ENCODE data around the gene EEF1A2.
"Not testable (repeated sequence)": the region's sequence is repeated elsewhere in the genome, so short reads cannot be mapped to it uniquely, and the experiment has no call there.

Gene EEF1A2

GRCh38 chr20:63484236-63484635 is 14.6 kb downstream of the EEF1A2 start:
- no peak for DNase-seq

GRCh38 chr20:63483834-63484233 is 15.0 kb downstream of the EEF1A2 start:
- DNase-seq, result no peak

GRCh38 chr20:63482021-63482587 is 16.8 kb downstream of the EEF1A2 start:
- no peak for DNase-seq

- no peak for DNase-seq
These were observed 17.4 kb downstream of the EEF1A2 start for GRCh38 chr20:63481503-63481902.

GRCh38 chr20:63479695-63480419 is 19.0 kb downstream of the EEF1A2 start:
- not testable (repeated sequence) for DNase-seq

- DNase-seq, result no peak
These were observed 20.3 kb downstream of the EEF1A2 start for GRCh38 chr20:63478346-63479302.

- no peak for DNase-seq
These were observed 20.9 kb downstream of the EEF1A2 start for GRCh38 chr20:63477944-63478343.

GRCh38 chr20:63477061-63477616 is 21.7 kb downstream of the EEF1A2 start:
- no peak for DNase-seq

GRCh38 chr20:63475209-63475608 is 23.7 kb downstream of the EEF1A2 start:
- DNase-seq, result no peak

GRCh38 chr20:63473555-63474449 is 25.1 kb downstream of the EEF1A2 start:
- no peak for DNase-seq

GRCh38 chr20:63472862-63473390 is 26.0 kb downstream of the EEF1A2 start:
- no peak for DNase-seq

GRCh38 chr20:63471981-63472831 is 26.7 kb downstream of the EEF1A2 start, which contains the start of gene KCNQ2:
Gene KCNQ2 (minus strand): TSS chr20:63472655. CDS start chr20:63472463, 192 bp downstream.
- no peak for DNase-seq

GRCh38 chr20:63471717-63471980 is 27.2 kb downstream of the EEF1A2 start:
- no peak for DNase-seq

GRCh38 chr20:63471002-63471716 is 27.7 kb downstream of the EEF1A2 start:
- DNase-seq, result no peak

- no peak for DNase-seq
These were observed 28.5 kb downstream of the EEF1A2 start for GRCh38 chr20:63470410-63470809.

GRCh38 chr20:63469713-63470101 is 29.2 kb downstream of the EEF1A2 start:
- DNase-seq, result no peak

- no peak for DNase-seq
These were observed 29.7 kb downstream of the EEF1A2 start for GRCh38 chr20:63469019-63469712.

- DNase-seq, result no peak
These were observed 30.5 kb downstream of the EEF1A2 start for GRCh38 chr20:63468421-63468820.

- no peak for DNase-seq
These were observed 31.4 kb downstream of the EEF1A2 start for GRCh38 chr20:63467294-63468083.

All from SW 1271 (cell line).